M059J (cell line): ENCODE results near the gene MYCT1. TPM values are rescaled to one million over a fixed set of nuclear protein-coding genes. Genes with fewer than 3 reads are reported as not detected.
A peak's percentile ranks its signal among the peaks of the same experiment; 100 is the strongest.
"Not testable (repeated sequence)": the region's sequence is repeated elsewhere in the genome, so short reads cannot be mapped to it uniquely, and the experiment has no call there.

Experiments used
- DNase-seq: peaks from one replicate; pipeline ENCODE4 v3.0.0-alpha.2; 2012; ENCODE audit warnings: low read depth
- total RNA-seq: library from RNA; depleted of rRNA; stranded (reverse); fragments of >200 nt; shearing (Covaris generic); gene quantifications from 2 replicates; pipeline ENCODE4 v1.2.3, GENCODE V29; 2014; rRNA removed

The MYCT1 gene
- total RNA-seq = 0.32 and 0.37 TPM in 2 replicates

- DNase-seq = peak; percentile 4
Observed at GRCh38 chr6:152697634-152698033, at the start of gene MYCT1. Gene MYCT1 (plus strand): TSS chr6:152697897. CDS start chr6:152697903, 6 bp downstream.

GRCh38 chr6:152648105-152648504 is 49.6 kb upstream of the MYCT1 start:
- no peak for DNase-seq

- DNase-seq = no peak
Observed at GRCh38 chr6:152651986-152652385, 45.7 kb upstream of the MYCT1 start.

GRCh38 chr6:152661776-152662175 is 35.9 kb upstream of the MYCT1 start:
- DNase-seq = no peak

- DNase-seq = peak; percentile 21
Observed at GRCh38 chr6:152669895-152670294, 27.8 kb upstream of the MYCT1 start.

GRCh38 chr6:152671171-152671570 is 26.5 kb upstream of the MYCT1 start:
- DNase-seq = no peak

GRCh38 chr6:152673236-152673635 is 24.5 kb upstream of the MYCT1 start:
- no peak for DNase-seq

GRCh38 chr6:152680151-152680550 is 17.5 kb upstream of the MYCT1 start:
- no peak for DNase-seq

- DNase-seq = no peak
Observed at GRCh38 chr6:152680879-152681517, 16.7 kb upstream of the MYCT1 start.

- DNase-seq = no peak
Observed at GRCh38 chr6:152682141-152682540, 15.6 kb upstream of the MYCT1 start.

GRCh38 chr6:152682935-152683334 is 14.8 kb upstream of the MYCT1 start:
- not testable (repeated sequence) for DNase-seq

GRCh38 chr6:152685819-152686218 is 11.9 kb upstream of the MYCT1 start:
- no peak for DNase-seq

- no peak for DNase-seq
Observed at GRCh38 chr6:152695372-152696045, 2.2 kb upstream of the MYCT1 start.

- peak; percentile 69 for DNase-seq
Observed at GRCh38 chr6:152696522-152696921, 1.2 kb upstream of the MYCT1 start.

GRCh38 chr6:152698692-152699091 is 995 bp downstream of the MYCT1 start:
- no peak for DNase-seq

- no peak for DNase-seq
Observed at GRCh38 chr6:152700427-152700826, 2.7 kb downstream of the MYCT1 start.

GRCh38 chr6:152701081-152701862 is 3.6 kb downstream of the MYCT1 start:
- DNase-seq = peak; percentile 38

GRCh38 chr6:152701863-152702401 is 4.2 kb downstream of the MYCT1 start:
- DNase-seq = no peak

GRCh38 chr6:152703750-152704149 is 6.1 kb downstream of the MYCT1 start:
- not testable (repeated sequence) for DNase-seq

- no peak for DNase-seq
Observed at GRCh38 chr6:152705327-152705726, 7.6 kb downstream of the MYCT1 start.

- DNase-seq = no peak
Observed at GRCh38 chr6:152716322-152716721, 18.6 kb downstream of the MYCT1 start.

GRCh38 chr6:152720974-152721373 is 23.3 kb downstream of the MYCT1 start:
- peak; percentile 36 for DNase-seq
